GM06990 (cell line): ENCODE measurements around the gene TMEM184A.

Experiments used
- DNase-seq: peaks from one replicate; pipeline ENCODE4 v3.0.0-alpha.2; 2011; ENCODE audit not compliant: insufficient read length; ENCODE audit errors: extremely low read depth
- H3K27me3 ChIP-seq: replicated peaks from 2 replicates; pipeline ENCODE4 v1.6.0; 2011; ENCODE audit warnings: low read length; ENCODE audit not compliant: control insufficient read depth, insufficient read depth
- H3K36me3 ChIP-seq: 2 replicates; pipeline ENCODE4 v1.5.1; 2011; ENCODE audit warnings: low read length; ENCODE audit not compliant: control insufficient read depth, insufficient read depth
- H3K4me3 ChIP-seq: replicated peaks from 2 replicates; pipeline ENCODE4 v1.5.1; 2011; ENCODE audit warnings: low read depth, mild to moderate bottlenecking, control low read depth, low read length
- TF ChIP-seq, protein P1 (sequence below): IDR thresholded peaks from 2 replicates; pipeline ENCODE4 v1.5.1; 2011; ENCODE audit warnings: low read length, control low read depth, mild to moderate bottlenecking, inconsistent platforms; ENCODE audit not compliant: insufficient read depth, poor library complexity, severe bottlenecking

TMEM184A gene

DNA sequence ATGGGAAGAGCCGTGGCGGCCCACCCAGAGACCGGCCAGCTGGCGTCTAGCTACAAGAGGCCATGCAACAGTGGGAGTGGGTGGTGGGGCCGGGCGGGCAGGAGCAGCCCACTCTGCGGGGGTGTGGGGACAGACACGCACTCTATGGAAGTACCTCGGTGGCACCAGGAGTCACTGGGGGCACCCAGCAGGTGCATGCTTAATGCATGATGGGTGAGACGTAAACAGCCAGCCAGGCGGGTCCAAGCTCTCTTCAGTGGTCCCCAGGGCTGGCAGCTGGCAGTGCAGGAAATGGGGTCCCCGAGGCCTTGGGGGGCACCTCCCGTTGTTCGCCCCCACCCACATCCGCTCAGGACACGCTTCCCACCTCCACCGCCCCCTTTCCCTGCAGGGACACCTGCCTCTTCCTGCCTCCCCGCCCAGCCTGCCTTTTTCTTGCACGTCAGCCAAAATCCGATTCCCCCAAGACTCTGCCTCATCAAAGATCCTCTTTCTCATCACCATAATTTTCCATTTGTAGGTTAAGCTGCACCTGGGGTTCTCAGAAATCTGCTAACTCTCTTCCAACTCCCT is 36.4 kb upstream of the TMEM184A start:
- H3K4me3 ChIP-seq = no peak overlapping the region
- H3K27me3 ChIP-seq = peaks cover 2% of the 10 kb centered on the region; the same call in 1 of the 2 replicates
- no peaks in the 10 kb centered on the region for H3K36me3 ChIP-seq
- DNase-seq = no peak
- TF ChIP-seq, protein P1, sequence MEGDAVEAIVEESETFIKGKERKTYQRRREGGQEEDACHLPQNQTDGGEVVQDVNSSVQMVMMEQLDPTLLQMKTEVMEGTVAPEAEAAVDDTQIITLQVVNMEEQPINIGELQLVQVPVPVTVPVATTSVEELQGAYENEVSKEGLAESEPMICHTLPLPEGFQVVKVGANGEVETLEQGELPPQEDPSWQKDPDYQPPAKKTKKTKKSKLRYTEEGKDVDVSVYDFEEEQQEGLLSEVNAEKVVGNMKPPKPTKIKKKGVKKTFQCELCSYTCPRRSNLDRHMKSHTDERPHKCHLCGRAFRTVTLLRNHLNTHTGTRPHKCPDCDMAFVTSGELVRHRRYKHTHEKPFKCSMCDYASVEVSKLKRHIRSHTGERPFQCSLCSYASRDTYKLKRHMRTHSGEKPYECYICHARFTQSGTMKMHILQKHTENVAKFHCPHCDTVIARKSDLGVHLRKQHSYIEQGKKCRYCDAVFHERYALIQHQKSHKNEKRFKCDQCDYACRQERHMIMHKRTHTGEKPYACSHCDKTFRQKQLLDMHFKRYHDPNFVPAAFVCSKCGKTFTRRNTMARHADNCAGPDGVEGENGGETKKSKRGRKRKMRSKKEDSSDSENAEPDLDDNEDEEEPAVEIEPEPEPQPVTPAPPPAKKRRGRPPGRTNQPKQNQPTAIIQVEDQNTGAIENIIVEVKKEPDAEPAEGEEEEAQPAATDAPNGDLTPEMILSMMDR = no peak

DNA sequence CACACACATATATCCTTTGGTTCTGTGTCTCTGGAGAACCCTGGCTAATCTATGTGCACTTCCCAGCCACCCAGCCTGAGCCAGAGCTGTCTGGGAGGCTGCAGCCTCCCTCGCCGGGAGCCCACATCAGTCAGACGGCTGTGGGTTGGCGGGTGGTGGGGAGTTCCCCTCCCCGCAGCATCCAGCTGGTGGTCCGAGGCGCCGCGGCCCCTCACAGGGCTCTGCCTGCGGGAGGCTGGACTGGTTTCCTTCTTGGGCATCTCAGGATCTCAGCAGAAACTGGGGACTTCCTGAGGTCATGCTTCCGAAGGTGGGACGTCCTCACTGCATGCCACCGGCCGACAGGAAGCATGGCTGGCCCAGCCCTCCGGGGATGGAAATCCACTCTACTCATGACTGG is 35.9 kb upstream of the TMEM184A start:
- no peak for DNase-seq
- Histone ChIP-seq H3K27me3 (peaks cover 2% of the 10 kb centered on the region; the same call in 1 of the 2 replicates), H3K4me3 (no peak overlapping the region), H3K36me3 (no peaks in the 10 kb centered on the region)
- TF ChIP-seq, protein P1 = no peak

GRCh38 chr7:1591396-1591795 is 35.4 kb upstream of the TMEM184A start:
- TF ChIP-seq, protein P1 = no peak
- Histone ChIP-seq H3K4me3 (no peak overlapping the region), H3K27me3 (peaks cover 2% of the 10 kb centered on the region; the same call in 1 of the 2 replicates), H3K36me3 (no peaks in the 10 kb centered on the region)
- no peak for DNase-seq

- no peak for DNase-seq
- TF ChIP-seq, protein P1 = no peak
- Histone ChIP-seq H3K36me3 (no peaks in the 10 kb centered on the region), H3K27me3 (peaks cover 2% of the 10 kb centered on the region; the same call in 1 of the 2 replicates), H3K4me3 (no peak overlapping the region)
Measured at GRCh38 chr7:1590887-1591286, 34.9 kb upstream of the TMEM184A start.

GRCh38 chr7:1590476-1590875 is 34.5 kb upstream of the TMEM184A start:
- TF ChIP-seq, protein P1 = no peak
- no peak for DNase-seq
- Histone ChIP-seq H3K27me3 (peaks cover 2% of the 10 kb centered on the region; the same call in 1 of the 2 replicates), H3K36me3 (no peaks in the 10 kb centered on the region), H3K4me3 (no peak overlapping the region)

DNA sequence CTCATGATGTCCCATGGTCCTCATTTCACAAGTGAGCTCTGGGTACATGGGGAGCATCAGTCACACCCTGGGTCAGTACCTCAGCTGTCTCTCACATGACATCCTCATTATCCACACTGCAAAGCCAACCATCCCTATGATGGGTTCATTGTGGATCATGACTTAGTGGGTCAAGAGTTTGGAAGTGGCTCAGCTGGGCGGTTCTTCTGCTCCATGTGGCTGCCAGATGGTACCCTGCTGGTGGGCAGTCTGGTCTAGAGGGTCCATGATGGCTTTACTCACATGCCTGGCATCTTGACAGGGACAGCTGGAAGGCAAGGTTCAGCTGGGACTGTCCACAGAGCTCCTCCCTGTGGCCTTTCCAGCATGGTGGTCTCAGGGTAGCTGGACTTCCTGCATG is 33.0 kb upstream of the TMEM184A start:
- H3K36me3 ChIP-seq = no peaks in the 10 kb centered on the region
- DNase-seq = no peak
- peaks cover 2% of the 10 kb centered on the region; the same call in 1 of the 2 replicates for H3K27me3 ChIP-seq
- H3K4me3 ChIP-seq = no peak overlapping the region
- TF ChIP-seq, protein P1 = no peak
